ENCODE measurements around the gene RNF227. TPM values are rescaled to one million over a fixed set of nuclear protein-coding genes. Genes with fewer than 3 reads are reported as not detected.

The RNF227 gene
- total RNA-seq, 8 experiments from 2014 or later, result 2.6 to 5.2 (median 4.2) TPM

Other genes starting within 250 kb of the RNF227 start
- 100 to 1,000 TPM in 2 of 8 experiments, 10 to 100 TPM in 6; 11.6 to 136 (median 25.7) TPM for gene TP53, start 228.8 kb downstream of the RNF227 start, total RNA-seq
- 10 to 100 TPM in 7 of 8 experiments, 1 to 10 TPM in 1; 6.9 to 20.1 (median 13.2) TPM for gene WRAP53, start 227.8 kb downstream of the RNF227 start, total RNA-seq
- gene EFNB3, start 211.1 kb downstream of the RNF227 start, total RNA-seq, result 100 to 1,000 TPM in 1 of 8 experiments, 10 to 100 TPM in 4, 1 to 10 TPM in 3; 1.2 to 490 (median 20.6) TPM
- gene DNAH2, start 198.5 kb downstream of the RNF227 start, total RNA-seq, result 1 to 10 TPM in 2 of 8 experiments, under 1 TPM in 6; 0.25 to 4.4 (median 0.65) TPM
- gene KDM6B, start 82.1 kb downstream of the RNF227 start, total RNA-seq, result 10 to 100 TPM in 5 of 8 experiments, 1 to 10 TPM in 3; 3.2 to 32.8 (median 12.5) TPM
- 10 to 100 TPM in 1 of 8 experiments, 1 to 10 TPM in 6, under 1 TPM in 1; 0.51 to 18.5 (median 4.1) TPM for gene TMEM88, start 61.2 kb downstream of the RNF227 start, total RNA-seq
- 100 to 1,000 TPM; 105 to 221 (median 145) TPM for gene NAA38, start 58.7 kb downstream of the RNF227 start, total RNA-seq
- gene CYB5D1, start 58.3 kb downstream of the RNF227 start, total RNA-seq, result 10 to 100 TPM; 12.2 to 28.0 (median 16.9) TPM
- 100 to 1,000 TPM in 2 of 8 experiments, 10 to 100 TPM in 6; 56.2 to 294 (median 78.2) TPM for gene CHD3, start 27.5 kb downstream of the RNF227 start, total RNA-seq
- gene KCNAB3, start 13.6 kb upstream of the RNF227 start, total RNA-seq, result 10 to 100 TPM in 1 of 8 experiments, 1 to 10 TPM in 5, under 1 TPM in 2; 0.25 to 17.2 (median 1.9) TPM
- 10 to 100 TPM; 60.1 to 94.1 (median 71.4) TPM for gene TRAPPC1, start 15.7 kb upstream of the RNF227 start, total RNA-seq
- 10 to 100 TPM; 19.3 to 40.7 (median 31.7) TPM for gene CNTROB, start 15.9 kb upstream of the RNF227 start, total RNA-seq
- under 1 TPM in 1 of 8 experiments, not detected in 7; 1.00 TPM for gene GUCY2D, start 86.3 kb upstream of the RNF227 start, total RNA-seq
- under 1 TPM in 4 of 8 experiments, not detected in 4; 0.04 to 0.15 (median 0.14) TPM for gene ALOX15B, start 122.8 kb upstream of the RNF227 start, total RNA-seq
- under 1 TPM in 2 of 8 experiments, not detected in 6; 0.13 to 0.16 TPM for gene ALOX12B, start 171.4 kb upstream of the RNF227 start, total RNA-seq
- under 1 TPM in 7 of 8 experiments, not detected in 1; 0.15 to 0.95 (median 0.36) TPM for gene ALOXE3, start 202.2 kb upstream of the RNF227 start, total RNA-seq
- gene HES7, start 207.8 kb upstream of the RNF227 start, total RNA-seq, result 1 to 10 TPM in 5 of 8 experiments, under 1 TPM in 2, not detected in 1; 0.31 to 4.0 (median 1.4) TPM
- 10 to 100 TPM; 12.2 to 51.5 (median 27.3) TPM for gene PER1, start 236.1 kb upstream of the RNF227 start, total RNA-seq
- gene VAMP2, start 246.7 kb upstream of the RNF227 start, total RNA-seq, result 100 to 1,000 TPM in 1 of 8 experiments, 10 to 100 TPM in 6, 1 to 10 TPM in 1; 8.3 to 148 (median 39.3) TPM